Measurements from ENCODE around the gene PRLH. TPM values are rescaled to one million over a fixed set of nuclear protein-coding genes. Genes with fewer than 3 reads are reported as not detected.

Gene PRLH
- total and polyA plus RNA-seq, 2 of the 13 experiments (the other 11 are each of a cell fraction or from before 2014, with no cell fraction given): not detected

DNA sequence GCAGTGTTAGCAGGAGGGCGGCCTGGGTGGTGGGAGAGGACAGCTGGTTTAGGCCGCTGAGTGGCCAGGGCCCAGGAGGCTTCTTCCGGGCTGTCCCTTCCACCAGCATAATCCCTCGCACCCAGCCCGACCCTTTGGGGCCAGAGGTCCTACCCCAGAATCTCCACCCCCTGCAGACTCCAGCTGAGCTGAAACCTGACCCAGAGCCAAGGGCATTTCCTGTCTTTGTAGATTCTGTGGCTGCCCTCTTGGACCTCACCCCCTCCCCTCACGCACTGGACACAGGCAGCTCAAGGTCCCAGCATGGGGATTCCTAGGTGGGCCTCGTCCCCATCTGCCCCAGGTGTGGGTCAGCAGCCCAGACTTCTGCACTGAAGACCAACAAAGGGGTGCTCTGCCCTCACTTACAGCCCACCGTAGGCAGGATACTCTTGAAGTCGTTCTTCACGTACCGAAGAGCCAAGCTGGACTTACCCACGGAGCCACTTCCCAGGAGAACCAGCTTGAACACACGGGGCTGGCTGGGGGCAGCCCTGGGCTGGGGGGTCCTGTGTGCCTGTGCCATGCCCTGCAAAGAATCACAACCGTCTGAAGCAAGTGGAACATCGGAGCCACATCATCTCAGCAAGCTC is 19.3 kb downstream of the PRLH start (continued):
- TF ChIP-seq PATZ1 (CRISPR knock-in tag; IDR thresholded peaks at IDR 0.05): peak; percentile 93
- TF ChIP-seq MZF1 (CRISPR knock-in tag; IDR thresholded peaks at IDR 0.05; ENCODE audit: borderline replicate concordance): no peak; the same call in 1 of the 2 replicates
- TF ChIP-seq ZNF629 (CRISPR knock-in tag; conservative IDR thresholded peaks at IDR 0.05): peak; percentile 60
- TF ChIP-seq ZNF382 (CRISPR knock-in tag; IDR thresholded peaks at IDR 0.05; ENCODE audit: borderline replicate concordance): no peak
- no peak for TF ChIP-seq KLF9 (CRISPR knock-in tag; IDR thresholded peaks at IDR 0.05; ENCODE audit: low read depth)
- TF ChIP-seq, protein P1, sequence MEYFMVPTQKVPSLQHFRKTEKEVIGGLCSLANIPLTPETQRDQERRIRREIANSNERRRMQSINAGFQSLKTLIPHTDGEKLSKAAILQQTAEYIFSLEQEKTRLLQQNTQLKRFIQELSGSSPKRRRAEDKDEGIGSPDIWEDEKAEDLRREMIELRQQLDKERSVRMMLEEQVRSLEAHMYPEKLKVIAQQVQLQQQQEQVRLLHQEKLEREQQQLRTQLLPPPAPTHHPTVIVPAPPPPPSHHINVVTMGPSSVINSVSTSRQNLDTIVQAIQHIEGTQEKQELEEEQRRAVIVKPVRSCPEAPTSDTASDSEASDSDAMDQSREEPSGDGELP (IDR thresholded peaks at IDR 0.05; ENCODE audit: borderline replicate concordance, low read depth): peak; percentile 100
- TF ChIP-seq SP4 (CRISPR knock-in tag; IDR thresholded peaks at IDR 0.05): peak; percentile 77
- TF ChIP-seq, protein P2, sequence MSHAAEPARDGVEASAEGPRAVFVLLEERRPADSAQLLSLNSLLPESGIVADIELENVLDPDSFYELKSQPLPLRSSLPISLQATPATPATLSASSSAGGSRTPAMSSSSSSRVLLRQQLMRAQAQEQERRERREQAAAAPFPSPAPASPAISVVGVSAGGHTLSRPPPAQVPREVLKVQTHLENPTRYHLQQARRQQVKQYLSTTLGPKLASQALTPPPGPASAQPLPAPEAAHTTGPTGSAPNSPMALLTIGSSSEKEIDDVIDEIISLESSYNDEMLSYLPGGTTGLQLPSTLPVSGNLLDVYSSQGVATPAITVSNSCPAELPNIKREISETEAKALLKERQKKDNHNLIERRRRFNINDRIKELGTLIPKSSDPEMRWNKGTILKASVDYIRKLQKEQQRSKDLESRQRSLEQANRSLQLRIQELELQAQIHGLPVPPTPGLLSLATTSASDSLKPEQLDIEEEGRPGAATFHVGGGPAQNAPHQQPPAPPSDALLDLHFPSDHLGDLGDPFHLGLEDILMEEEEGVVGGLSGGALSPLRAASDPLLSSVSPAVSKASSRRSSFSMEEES (CRISPR knock-in tag; IDR thresholded peaks at IDR 0.05): peak; percentile 84
- TF ChIP-seq ZMYM3 (CRISPR knock-in tag; IDR thresholded peaks at IDR 0.05): peak; percentile 89
- TF ChIP-seq GABPB1 (CRISPR knock-in tag; IDR thresholded peaks at IDR 0.05): peak; percentile 83
- TF ChIP-seq TSC22D2 (CRISPR knock-in tag; IDR thresholded peaks at IDR 0.05; ENCODE audit: borderline replicate concordance): peak; percentile 79; the same call in 1 of the 2 replicates
- TF ChIP-seq, protein P3, sequence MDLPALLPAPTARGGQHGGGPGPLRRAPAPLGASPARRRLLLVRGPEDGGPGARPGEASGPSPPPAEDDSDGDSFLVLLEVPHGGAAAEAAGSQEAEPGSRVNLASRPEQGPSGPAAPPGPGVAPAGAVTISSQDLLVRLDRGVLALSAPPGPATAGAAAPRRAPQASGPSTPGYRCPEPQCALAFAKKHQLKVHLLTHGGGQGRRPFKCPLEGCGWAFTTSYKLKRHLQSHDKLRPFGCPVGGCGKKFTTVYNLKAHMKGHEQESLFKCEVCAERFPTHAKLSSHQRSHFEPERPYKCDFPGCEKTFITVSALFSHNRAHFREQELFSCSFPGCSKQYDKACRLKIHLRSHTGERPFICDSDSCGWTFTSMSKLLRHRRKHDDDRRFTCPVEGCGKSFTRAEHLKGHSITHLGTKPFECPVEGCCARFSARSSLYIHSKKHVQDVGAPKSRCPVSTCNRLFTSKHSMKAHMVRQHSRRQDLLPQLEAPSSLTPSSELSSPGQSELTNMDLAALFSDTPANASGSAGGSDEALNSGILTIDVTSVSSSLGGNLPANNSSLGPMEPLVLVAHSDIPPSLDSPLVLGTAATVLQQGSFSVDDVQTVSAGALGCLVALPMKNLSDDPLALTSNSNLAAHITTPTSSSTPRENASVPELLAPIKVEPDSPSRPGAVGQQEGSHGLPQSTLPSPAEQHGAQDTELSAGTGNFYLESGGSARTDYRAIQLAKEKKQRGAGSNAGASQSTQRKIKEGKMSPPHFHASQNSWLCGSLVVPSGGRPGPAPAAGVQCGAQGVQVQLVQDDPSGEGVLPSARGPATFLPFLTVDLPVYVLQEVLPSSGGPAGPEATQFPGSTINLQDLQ (CRISPR knock-in tag; IDR thresholded peaks at IDR 0.05): no peak
- TF ChIP-seq ZNF383 (CRISPR knock-in tag; IDR thresholded peaks at IDR 0.05; ENCODE audit: borderline replicate concordance): no peak
- peak; percentile 88 for TF ChIP-seq NFKB2 (CRISPR knock-in tag; IDR thresholded peaks at IDR 0.05; ENCODE audit: borderline replicate concordance)
- TF ChIP-seq ZNF510 (CRISPR knock-in tag; IDR thresholded peaks at IDR 0.05; ENCODE audit: low read depth): 0 out of 2 replicates have a peak, but pooled peaks have one; percentile 24
- TF ChIP-seq TMF1 (CRISPR knock-in tag; IDR thresholded peaks at IDR 0.05; ENCODE audit: low read depth): no peak
- TF ChIP-seq, protein P4, sequence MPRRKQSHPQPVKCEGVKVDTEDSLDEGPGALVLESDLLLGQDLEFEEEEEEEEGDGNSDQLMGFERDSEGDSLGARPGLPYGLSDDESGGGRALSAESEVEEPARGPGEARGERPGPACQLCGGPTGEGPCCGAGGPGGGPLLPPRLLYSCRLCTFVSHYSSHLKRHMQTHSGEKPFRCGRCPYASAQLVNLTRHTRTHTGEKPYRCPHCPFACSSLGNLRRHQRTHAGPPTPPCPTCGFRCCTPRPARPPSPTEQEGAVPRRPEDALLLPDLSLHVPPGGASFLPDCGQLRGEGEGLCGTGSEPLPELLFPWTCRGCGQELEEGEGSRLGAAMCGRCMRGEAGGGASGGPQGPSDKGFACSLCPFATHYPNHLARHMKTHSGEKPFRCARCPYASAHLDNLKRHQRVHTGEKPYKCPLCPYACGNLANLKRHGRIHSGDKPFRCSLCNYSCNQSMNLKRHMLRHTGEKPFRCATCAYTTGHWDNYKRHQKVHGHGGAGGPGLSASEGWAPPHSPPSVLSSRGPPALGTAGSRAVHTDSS (CRISPR knock-in tag; conservative IDR thresholded peaks at IDR 0.05): peak; percentile 62; the same call in 1 of the 2 replicates
- no peak for TF ChIP-seq MYNN (CRISPR knock-in tag; IDR thresholded peaks at IDR 0.05; ENCODE audit: low read depth)
- peak; percentile 59; the same call in 1 of the 2 replicates for TF ChIP-seq MIER2 (CRISPR knock-in tag; IDR thresholded peaks at IDR 0.05)
